Esophagus squamous epithelium (tissue), 4 donors: Measurements from ENCODE around the gene EVX2.

Experiments used
- POLR2A ChIP-seq, 4 donors: fragments of 450-650 bp; IDR thresholded peaks; one replicate each; pipeline ENCODE4 v1.6.1; 2017; ENCODE audit warnings: antibody characterized with exemption in 4 of 4, mild to moderate bottlenecking in 4 of 4, moderate library complexity in 3 of 4
- TF ChIP-seq, protein P1 (sequence below), 6 experiments: fragments of 450-650 bp in 4 of 6; fragments of 200-600 bp in 2 of 6; sonication (generic) in 2 of 6; IDR thresholded peaks; one replicate each; pipeline ENCODE4 v1.5.1; 2016 to 2019; ENCODE audit warnings: antibody characterized with exemption in 6 of 6, mild to moderate bottlenecking in 4 of 6, moderate library complexity in 4 of 6

- TF ChIP-seq, protein P1, sequence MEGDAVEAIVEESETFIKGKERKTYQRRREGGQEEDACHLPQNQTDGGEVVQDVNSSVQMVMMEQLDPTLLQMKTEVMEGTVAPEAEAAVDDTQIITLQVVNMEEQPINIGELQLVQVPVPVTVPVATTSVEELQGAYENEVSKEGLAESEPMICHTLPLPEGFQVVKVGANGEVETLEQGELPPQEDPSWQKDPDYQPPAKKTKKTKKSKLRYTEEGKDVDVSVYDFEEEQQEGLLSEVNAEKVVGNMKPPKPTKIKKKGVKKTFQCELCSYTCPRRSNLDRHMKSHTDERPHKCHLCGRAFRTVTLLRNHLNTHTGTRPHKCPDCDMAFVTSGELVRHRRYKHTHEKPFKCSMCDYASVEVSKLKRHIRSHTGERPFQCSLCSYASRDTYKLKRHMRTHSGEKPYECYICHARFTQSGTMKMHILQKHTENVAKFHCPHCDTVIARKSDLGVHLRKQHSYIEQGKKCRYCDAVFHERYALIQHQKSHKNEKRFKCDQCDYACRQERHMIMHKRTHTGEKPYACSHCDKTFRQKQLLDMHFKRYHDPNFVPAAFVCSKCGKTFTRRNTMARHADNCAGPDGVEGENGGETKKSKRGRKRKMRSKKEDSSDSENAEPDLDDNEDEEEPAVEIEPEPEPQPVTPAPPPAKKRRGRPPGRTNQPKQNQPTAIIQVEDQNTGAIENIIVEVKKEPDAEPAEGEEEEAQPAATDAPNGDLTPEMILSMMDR (IDR thresholded peaks at IDR 0.05), result no peak
- no peak for TF ChIP-seq POLR2A (IDR thresholded peaks at IDR 0.05)
Measured at GRCh38 chr2:176067589-176068418, 16.0 kb downstream of the EVX2 start.
